Type B pancreatic cell (in vitro differentiated cells): ENCODE results near the gene LILRB5. TPM values are rescaled to one million over a fixed set of nuclear protein-coding genes. Genes with fewer than 3 reads are reported as not detected.

Source experiments
- DNase-seq: peaks from one replicate; pipeline ENCODE4 v3.0.0; 2021; ENCODE audit warnings: mixed read lengths; ENCODE audit not compliant: unreplicated experiment; ENCODE audit errors: extremely low spot score
- H3K27ac Mint-ChIP-seq: 2 replicates; pipeline ENCODE4 v1.8.0; 2021; ENCODE audit warnings: mild to moderate bottlenecking, mixed read lengths
- H3K27me3 Mint-ChIP-seq: 2 replicates; pipeline ENCODE4 v1.8.0; 2021; ENCODE audit warnings: mixed read lengths
- H3K36me3 Mint-ChIP-seq: 2 replicates; pipeline ENCODE4 v1.8.0; 2021; ENCODE audit warnings: mixed read lengths
- H3K4me1 Mint-ChIP-seq: one replicate; pipeline ENCODE4 v1.8.0; 2021; ENCODE audit warnings: mixed read lengths; ENCODE audit not compliant: unreplicated experiment
- H3K4me3 Mint-ChIP-seq: 2 replicates; pipeline ENCODE4 v1.8.0; 2021; ENCODE audit warnings: mild to moderate bottlenecking, mixed read lengths
- H3K9me3 Mint-ChIP-seq: 2 replicates; pipeline ENCODE4 v1.8.0; 2021; ENCODE audit warnings: mixed read lengths
- total RNA-seq: library from RNA; stranded (reverse); gene quantifications from 2 replicates; pipeline ENCODE4 v1.2.1, GENCODE V29; 2021; ENCODE audit warnings: low replicate concordance
- TF ChIP-seq, protein P1 (sequence below): fragments of 200-600 bp; sonication (generic); conservative IDR thresholded peaks from 2 replicates; pipeline ENCODE4 v1.5.0; 2021; ENCODE audit warnings: antibody characterized with exemption, mild to moderate bottlenecking

Gene LILRB5
- total RNA-seq, 1 donor from 2014 or later, result not detected

DNA sequence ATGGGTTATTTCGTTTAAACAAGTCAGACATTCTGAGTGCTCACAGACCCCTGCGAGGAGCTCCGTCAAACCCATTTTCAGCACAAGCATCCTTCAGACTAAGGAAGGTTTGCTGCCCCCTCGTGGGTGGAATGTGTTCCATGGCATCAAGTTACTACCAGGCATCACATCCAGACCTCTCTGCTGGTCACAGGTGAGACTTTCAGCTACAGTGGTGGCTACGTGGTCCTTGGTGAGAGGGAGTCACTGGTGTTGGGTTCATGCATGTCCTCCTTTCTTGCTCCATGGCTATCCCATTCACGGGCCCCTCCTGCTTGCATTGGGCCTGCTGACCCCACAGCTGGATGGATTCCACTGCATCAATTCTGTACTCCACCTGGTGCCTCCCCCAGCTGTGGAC, 9.1 kb upstream of the LILRB5 start:
- Mint-ChIP-seq H3K4me3 (no peak overlapping the region), H3K9me3 (no peaks in the 10 kb centered on the region), H3K36me3 (no peaks in the 10 kb centered on the region), H3K4me1 (no peaks in the 10 kb centered on the region), H3K27me3 (peaks cover 19% of the 10 kb centered on the region), H3K27ac (no peak overlapping the region)
- DNase-seq, result peak; percentile 84
- TF ChIP-seq, protein P1, sequence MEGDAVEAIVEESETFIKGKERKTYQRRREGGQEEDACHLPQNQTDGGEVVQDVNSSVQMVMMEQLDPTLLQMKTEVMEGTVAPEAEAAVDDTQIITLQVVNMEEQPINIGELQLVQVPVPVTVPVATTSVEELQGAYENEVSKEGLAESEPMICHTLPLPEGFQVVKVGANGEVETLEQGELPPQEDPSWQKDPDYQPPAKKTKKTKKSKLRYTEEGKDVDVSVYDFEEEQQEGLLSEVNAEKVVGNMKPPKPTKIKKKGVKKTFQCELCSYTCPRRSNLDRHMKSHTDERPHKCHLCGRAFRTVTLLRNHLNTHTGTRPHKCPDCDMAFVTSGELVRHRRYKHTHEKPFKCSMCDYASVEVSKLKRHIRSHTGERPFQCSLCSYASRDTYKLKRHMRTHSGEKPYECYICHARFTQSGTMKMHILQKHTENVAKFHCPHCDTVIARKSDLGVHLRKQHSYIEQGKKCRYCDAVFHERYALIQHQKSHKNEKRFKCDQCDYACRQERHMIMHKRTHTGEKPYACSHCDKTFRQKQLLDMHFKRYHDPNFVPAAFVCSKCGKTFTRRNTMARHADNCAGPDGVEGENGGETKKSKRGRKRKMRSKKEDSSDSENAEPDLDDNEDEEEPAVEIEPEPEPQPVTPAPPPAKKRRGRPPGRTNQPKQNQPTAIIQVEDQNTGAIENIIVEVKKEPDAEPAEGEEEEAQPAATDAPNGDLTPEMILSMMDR, result peak; percentile 86

DNA sequence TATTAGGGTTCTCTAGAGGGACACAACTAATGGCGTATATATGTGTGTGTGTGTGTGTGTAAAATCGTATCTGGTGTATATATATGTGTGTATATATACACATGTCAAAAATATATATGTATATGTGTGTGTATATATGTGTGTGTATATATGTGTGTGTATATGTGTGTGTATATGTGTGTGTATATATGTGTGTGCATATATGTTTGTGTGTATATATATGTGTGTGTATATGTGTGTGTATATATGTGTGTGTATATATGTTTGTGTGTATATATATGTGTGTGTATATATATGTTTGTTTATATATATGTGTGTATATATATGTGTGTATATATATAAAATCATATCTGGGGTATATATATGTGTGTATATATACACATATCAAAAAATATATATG, 5.4 kb upstream of the LILRB5 start:
- TF ChIP-seq, protein P1, result no peak
- Mint-ChIP-seq H3K9me3 (no peaks in the 10 kb centered on the region), H3K4me1 (no peaks in the 10 kb centered on the region)

DNA sequence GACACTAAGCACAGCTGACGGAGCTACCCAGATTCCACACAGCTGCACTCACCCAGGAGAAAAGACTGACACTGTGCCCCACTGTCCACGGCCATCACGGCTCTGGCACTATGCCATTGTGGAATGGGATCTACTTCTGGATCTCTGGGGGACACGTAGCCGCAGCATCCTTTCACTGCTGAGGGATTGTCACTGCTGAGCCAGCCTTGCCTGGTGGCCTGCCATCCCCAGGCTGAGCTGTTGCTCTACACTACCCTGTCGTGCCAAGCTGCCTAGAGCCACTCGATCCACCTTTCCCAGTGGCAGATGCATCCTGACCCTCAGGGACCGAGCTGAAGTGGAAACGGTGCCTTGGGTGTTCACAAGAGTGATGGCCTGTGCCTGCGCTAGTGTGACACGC, 5.0 kb upstream of the LILRB5 start:
- peaks cover 15% of the 10 kb centered on the region for H3K27me3 Mint-ChIP-seq
- TF ChIP-seq, protein P1, result no peak
- H3K4me3 Mint-ChIP-seq, result no peak overlapping the region
- no peaks in the 10 kb centered on the region for H3K36me3 Mint-ChIP-seq
- H3K9me3 Mint-ChIP-seq, result no peaks in the 10 kb centered on the region
- DNase-seq, result no peak
- no peak overlapping the region for H3K27ac Mint-ChIP-seq
- no peaks in the 10 kb centered on the region for H3K4me1 Mint-ChIP-seq

More for the DNA sequence above, 5.4 kb upstream of the LILRB5 start:
- no peak overlapping the region for H3K4me3 Mint-ChIP-seq
- no peak overlapping the region for H3K27ac Mint-ChIP-seq
- no peak for DNase-seq
- H3K27me3 Mint-ChIP-seq, result peaks cover 14% of the 10 kb centered on the region
- H3K36me3 Mint-ChIP-seq, result no peaks in the 10 kb centered on the region

DNA sequence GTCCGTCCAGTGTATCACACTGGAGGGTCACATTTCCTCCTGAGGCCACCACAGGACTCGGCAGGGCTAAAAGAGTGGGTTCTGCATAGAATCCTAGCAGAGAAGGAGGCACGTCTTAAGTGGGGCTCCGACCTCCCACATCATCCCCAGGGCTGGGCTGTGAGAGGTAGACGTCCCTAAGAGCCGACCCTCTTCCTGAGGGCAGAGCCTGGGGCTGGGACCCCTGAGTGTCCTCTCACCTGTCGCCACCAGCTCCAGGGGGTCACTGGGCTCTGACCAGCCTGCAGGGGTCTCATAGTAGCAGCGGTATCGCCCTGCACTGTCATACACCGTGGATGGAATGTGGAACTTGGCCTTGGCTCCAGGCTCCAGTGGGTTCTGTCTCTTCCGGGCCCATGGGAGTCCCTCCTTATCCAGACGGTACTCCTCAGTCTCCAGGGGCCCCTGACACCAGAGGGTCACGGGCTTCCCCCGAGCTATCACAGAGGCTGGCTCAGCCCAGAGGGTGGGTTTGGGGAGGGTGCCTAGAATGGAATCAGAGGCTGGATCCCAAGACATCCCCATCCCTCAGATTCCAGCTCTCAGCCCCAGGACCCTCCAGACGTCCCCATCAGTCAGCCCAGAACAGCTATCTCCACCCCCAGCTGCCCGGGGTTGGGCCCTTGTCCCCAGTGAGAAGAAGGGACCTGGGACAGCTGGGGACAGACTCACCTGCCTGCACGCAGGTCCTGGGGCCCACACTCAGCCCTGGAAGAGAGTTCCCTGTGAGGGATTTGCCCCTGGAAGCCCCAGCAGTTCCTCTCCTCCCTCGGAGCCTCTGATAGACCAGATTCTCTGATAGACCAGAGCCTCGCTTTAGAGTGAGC, 590 bp downstream of the LILRB5 start:
- Mint-ChIP-seq H3K36me3 (no peaks in the 10 kb centered on the region), H3K9me3 (no peaks in the 10 kb centered on the region), H3K4me1 (no peaks in the 10 kb centered on the region), H3K27me3 (peaks cover 18% of the 10 kb centered on the region), H3K4me3 (no peak overlapping the region), H3K27ac (no peak overlapping the region)
- TF ChIP-seq, protein P1, result no peak
- DNase-seq, result no peak

DNA sequence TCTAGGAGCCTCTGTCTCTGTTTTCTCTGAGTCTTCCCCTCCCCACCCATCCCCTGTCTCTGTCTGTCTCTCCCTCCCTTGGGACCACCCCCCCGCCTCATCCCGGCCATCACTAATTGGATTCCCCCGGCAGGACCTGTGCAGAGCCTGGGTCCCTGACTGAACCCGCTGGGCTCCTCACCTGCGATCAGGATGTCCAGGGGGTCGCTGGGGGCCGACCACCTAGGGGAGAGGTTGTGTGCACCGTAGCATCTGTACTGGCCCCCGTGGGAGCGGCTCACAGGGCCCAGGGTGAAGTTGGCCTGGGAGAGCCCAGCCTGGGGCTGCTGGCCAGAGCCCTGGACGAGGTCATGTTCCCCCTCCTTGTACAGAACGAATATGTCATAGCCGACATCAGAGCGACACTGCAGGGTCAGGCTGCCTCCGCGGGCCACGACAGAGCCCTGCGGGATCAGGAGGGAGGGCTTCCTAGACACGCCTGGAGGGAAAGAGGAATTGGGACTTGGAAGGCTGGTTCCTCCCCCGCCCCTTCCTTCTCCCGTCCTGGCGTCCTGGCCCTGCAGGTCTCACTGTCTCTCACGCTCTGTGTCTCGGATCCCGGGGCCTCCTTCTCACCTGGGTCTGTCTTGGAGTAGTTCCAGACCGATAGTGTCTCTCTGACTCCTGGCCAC, 1.8 kb downstream of the LILRB5 start:
- Mint-ChIP-seq H3K36me3 (no peaks in the 10 kb centered on the region), H3K27me3 (peaks cover 17% of the 10 kb centered on the region), H3K27ac (no peak overlapping the region), H3K9me3 (no peaks in the 10 kb centered on the region), H3K4me3 (no peak overlapping the region), H3K4me1 (no peaks in the 10 kb centered on the region)
- TF ChIP-seq, protein P1, result no peak
- no peak for DNase-seq
